ENCODE data around the gene LYPD6.

LYPD6 gene

GRCh38 chr2:149348291-149348690 lies 17.9 kb downstream of the LYPD6 start:
- no peak for DNase-seq (ENCODE audit: low spot score)

DNA sequence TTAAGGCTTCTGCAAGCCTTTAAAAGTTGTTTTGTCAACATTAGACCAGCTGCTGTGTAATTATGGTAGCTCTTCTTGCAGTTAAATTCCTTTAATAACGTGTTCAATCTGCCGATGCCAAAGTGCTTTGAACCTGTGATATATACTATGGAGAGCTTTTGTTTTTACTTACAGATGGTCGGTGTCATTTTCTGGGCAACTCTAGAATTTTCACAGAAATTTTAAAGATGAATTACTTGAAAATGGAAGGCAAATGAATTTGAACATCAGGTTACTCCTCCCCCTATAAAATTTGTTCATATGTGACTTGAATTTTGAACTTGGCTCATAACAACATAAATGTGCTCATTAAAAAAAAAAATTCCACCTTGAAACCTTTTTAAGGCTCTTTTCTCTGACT lies 23.0 kb downstream of the LYPD6 start:
- DNase-seq (ENCODE audit: low spot score), result no peak

DNA sequence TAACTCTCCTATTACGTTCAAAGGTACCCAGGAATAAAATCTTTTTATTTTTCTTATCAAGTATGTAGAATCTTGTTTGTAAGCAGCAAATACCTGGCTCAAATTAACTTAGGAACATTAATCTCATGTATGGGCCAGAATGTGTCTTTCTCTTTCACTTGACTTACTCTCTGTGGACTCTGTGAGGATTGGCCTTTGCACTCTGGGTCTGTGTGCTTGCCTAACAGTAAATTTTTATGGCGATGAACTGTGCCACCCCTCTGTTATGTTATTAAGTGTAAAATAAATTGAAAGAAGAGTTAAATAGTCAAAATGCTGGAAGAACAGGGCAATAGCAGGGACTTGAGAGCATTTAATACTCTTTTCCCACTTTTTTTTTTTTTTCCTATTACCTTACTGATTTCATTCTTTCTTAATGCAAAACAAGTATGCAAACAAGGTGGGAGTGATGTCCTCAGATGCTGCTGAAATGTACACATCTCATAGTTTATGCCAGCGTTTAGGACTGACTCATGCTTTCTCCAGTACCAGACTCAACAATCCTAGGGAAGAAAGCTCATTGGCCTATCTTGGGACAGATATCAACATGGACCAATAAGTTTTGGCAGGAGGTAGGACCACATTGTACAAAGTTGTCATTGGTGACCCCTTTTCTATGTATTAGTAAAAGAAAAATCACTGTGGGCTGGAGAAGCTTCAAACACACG lies 25.5 kb downstream of the LYPD6 start:
- no peak for DNase-seq (ENCODE audit: low spot score)

- no peak for DNase-seq (ENCODE audit: low spot score)
Measured at GRCh38 chr2:149357058-149357457, 26.7 kb downstream of the LYPD6 start.

GRCh38 chr2:149360106-149360505 lies 29.7 kb downstream of the LYPD6 start:
- DNase-seq (ENCODE audit: low spot score), result no peak

DNA sequence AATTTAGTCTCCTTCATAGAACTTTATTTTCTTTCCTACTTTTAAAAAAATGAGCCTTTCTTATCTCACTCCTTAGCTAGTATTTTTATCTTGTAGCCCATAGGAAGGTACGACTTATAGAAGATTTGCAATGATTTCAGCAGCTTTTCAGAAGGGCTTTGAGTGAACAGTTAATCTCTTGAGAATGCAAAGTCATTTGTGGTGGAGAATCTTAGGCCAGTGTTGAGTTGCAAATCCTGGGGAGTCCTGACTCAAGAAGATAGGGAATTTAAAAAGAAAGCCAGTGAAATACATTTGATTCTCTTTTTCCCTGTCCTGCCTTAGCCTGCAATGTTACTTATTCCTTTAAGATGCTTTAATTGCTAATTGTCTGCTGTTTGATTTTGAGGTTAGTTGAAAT lies 33.6 kb downstream of the LYPD6 start:
- no peak for DNase-seq (ENCODE audit: low spot score)

GRCh38 chr2:149364839-149365238 lies 34.5 kb downstream of the LYPD6 start:
- no peak for DNase-seq (ENCODE audit: low spot score)

- DNase-seq (ENCODE audit: low spot score), result no peak
Measured at GRCh38 chr2:149365931-149366583, 35.7 kb downstream of the LYPD6 start.

- DNase-seq (ENCODE audit: low spot score), result no peak
Measured at GRCh38 chr2:149370061-149370775, 39.8 kb downstream of the LYPD6 start.

- DNase-seq (ENCODE audit: low spot score), result no peak
Measured at GRCh38 chr2:149371476-149371875, 41.1 kb downstream of the LYPD6 start.

DNA sequence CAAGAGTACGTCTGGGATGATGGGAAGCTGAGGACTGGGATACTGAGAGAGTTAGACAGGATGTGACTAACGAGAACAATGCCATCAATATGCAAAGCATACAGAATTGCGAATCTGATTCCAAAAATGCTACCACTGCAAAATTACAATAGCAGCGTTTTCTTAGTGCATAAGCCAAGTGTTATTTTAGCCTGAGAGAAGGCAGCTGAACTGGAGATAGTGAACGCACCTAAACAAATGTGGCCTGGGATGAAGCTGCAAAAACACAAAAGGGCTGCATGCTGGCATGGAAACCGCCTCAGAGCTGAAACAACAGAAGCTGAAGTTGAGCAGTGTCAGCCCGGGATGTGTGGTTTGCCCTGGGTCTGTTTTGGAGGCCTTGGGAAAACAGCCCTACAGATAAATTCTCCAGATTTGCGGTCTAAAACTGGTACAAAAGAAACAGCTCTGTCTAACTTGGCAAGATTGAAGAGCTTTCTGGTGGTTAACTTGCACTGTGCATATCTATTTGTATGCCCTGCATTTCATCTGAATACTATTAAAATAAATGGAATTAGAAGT lies 45.5 kb downstream of the LYPD6 start:
- no peak for DNase-seq (ENCODE audit: low spot score)

- DNase-seq (ENCODE audit: low spot score), result no peak
Measured at GRCh38 chr2:149380205-149380604, 49.8 kb downstream of the LYPD6 start.

DNA sequence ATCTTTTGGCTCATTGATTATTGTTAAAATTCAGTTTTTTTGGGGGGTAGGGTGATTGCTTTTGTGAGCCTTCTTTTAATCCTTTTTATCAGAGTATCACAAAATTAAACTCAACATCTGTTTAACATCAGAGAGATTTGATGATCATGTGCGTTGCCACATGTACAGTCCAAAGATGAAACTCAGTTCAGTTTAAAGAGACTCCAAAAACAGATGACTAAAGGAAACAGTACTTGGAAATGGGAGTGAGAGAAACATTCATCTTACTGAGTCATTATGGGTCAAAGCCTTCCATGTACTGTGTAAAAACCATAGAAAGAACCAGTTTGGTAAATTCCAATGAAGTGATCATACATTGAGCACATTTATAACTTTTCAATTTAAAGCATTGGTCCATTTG lies 53.0 kb downstream of the LYPD6 start:
- DNase-seq (ENCODE audit: low spot score), result no peak

DNA sequence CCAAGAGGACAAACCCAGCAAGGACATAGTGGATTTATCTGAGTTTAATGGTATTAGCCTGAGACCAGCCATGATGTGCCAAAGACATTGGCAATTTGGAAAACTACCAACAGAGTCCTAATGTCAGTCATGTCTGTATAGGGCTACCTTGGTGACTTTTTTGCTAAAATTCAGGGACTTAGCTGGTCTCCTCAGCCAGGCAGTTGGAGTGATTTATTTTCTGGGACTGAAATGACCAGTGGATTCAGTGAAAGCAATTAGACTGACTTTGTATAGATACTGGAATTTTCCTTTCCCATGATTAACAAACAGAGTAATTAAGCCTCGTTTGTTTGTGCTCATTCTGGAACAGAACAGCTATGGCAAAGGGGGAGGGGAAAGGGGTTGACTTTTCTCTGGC lies 55.0 kb downstream of the LYPD6 start:
- DNase-seq (ENCODE audit: low spot score), result no peak

DNA sequence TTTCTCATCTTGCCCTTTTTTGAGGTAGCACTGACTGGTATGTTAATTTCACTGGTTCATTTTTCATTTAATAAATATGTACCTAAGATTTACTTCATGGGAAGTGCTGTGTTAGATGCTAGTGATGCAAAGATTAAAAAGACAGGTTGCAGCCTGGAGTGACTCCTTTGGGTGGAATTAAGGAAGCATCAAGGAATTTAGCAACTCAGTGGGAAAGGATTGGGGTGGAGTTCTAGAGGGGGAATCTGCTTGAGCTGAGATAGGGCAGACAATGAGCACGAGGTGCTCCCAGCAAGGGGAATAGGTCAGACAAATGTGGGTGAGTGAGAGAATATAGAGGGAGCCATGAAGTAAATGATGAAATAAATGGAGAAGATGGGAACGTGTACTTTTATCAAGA lies 57.0 kb downstream of the LYPD6 start:
- DNase-seq (ENCODE audit: low spot score), result no peak

DNA sequence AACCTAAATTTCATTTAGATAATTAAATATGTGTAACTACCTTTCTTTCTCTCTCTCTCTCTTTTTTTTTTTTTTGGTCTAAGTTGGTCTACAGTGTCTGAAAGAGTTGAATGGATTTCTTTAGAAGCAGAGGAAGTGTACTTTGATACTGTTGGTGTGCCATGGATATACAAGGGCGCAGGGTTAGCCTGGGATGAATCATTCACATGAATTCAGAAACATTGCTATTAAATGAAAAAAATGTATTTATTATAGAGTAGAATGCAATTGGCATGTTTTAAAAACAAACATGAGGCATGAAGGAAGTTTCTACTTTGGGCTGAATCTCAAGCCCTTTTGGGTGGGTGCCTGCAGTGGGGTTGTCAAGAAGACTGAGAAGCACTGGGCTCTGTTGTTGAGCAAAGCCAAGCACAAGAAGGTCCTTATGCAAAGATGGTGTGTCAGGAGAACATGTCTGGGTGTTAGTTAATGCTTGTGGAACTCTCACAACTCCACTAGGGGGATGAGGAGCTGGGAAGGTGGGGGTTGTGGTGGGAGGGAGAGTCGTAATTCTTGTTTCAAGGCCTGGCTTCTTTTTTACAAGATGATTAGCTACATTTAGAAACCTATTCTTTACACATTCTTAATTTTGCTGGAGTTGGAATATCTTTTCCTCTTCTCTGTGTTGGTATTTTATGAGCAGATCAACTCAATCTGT lies 57.9 kb downstream of the LYPD6 start:
- no peak for DNase-seq (ENCODE audit: low spot score)

DNA sequence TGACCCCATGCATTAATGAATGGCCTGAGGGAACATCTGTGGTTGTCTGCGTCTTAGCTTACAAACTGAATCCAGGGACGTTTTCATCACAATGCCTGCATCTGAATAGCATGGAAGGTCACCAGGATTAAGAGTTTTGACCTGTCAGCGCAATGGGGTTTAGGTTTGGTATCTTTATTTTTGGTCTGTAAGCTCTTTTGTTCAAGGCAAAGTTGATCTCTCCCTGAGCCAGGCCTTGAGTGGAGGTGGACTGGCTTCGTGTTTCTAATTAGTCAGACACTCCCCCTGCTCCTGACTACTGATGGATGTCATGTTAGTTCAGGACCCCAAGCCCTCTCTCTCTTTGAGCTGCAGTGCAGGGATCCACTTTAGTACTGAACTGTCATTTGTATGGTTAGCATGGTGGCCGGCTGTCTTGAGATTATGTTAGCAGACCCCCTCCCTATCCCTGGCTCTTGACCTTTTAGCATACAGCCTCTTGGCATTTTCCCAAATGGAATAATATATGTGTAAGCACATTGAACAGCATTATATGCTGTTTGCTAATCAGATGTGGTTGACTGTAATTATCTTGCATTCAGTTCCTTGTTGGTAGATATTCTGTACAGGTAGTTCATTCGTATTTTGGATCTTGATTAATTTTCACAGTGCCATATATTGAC lies 59.2 kb downstream of the LYPD6 start:
- no peak for DNase-seq (ENCODE audit: low spot score)

DNA sequence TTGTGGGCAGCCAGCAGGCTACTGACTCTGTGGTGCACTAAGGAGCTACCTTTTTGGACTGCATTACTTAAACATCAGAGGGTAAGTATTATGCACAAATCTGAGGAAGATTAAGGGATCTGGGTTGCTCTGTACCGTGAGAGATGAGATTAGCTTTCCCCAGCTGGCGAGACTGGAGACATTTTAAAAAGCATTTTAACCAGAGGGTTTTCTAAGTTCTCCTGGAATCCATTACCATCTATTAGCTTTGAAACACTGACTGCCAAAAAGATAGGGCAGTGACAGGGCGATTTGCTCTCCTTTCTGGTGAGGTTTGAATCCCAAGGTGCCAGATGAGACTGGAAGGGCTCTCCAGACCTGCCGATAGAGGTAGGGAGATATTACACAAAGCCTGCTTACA lies 63.2 kb downstream of the LYPD6 start:
- no peak for DNase-seq (ENCODE audit: low spot score)

DNA sequence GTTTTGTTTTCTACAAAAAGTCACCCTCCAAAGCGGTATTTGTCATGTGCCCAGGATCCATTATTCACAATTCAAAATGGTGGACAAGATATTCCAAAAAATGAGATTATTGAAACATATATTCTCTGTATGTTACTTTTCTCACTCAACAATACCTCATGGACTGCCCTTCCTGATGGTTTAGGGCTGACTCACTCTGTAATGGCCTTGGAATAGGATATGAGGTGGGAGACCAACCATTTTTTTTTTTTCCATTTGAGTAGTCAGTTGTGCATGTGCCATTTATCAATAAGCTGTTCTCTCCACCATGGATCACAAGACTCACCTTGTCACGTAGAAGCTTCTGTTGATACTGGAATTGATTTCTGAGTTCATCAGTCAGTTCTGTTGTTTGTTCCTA lies 64.5 kb downstream of the LYPD6 start:
- DNase-seq (ENCODE audit: low spot score), result no peak

- no peak for DNase-seq (ENCODE audit: low spot score)
Measured at GRCh38 chr2:149399934-149400615, 69.7 kb downstream of the LYPD6 start.

- DNase-seq (ENCODE audit: low spot score), result no peak
Measured at GRCh38 chr2:149400997-149401396, 70.6 kb downstream of the LYPD6 start.
